Stimulated activated CD8-positive, alpha-beta memory T cell treated with anti-CD3 and anti-CD28 coated beads, Interleukin-2, amount 100 ng/mL, for 1 hour (primary cell): Measurements from ENCODE around the gene LSM10.

Experiments used
- DNase-seq, 2 donors: peaks; one replicate each; pipeline ENCODE4 v3.0.0-alpha.2; 2020; ENCODE audit warnings: low read depth in 2 of 2

Gene LSM10

GRCh38 chr1:36408479-36408878 is 10.8 kb upstream of the LSM10 start:
- no peak for DNase-seq

DNA sequence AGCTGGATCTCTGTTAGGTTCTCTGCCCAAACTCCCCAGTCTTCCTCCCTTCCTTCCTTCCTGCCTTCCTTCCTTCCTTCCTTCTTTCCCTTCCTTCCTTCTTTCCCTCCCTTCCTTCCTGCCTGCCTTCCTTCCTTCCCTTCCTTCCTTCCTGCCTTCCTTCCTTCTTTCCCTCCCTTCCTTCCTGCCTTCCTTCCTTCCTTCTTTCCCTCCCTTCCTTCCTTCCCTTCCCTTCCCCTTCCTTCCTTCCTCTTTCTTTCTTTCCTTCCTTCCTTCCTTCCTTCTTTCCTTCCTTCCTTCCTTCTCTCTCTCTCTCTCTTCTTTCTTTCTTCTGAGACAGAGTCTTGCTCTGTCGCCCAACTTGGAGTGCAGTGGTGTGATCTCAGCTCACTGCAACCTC is 8.7 kb upstream of the LSM10 start:
- no peak for DNase-seq

DNA sequence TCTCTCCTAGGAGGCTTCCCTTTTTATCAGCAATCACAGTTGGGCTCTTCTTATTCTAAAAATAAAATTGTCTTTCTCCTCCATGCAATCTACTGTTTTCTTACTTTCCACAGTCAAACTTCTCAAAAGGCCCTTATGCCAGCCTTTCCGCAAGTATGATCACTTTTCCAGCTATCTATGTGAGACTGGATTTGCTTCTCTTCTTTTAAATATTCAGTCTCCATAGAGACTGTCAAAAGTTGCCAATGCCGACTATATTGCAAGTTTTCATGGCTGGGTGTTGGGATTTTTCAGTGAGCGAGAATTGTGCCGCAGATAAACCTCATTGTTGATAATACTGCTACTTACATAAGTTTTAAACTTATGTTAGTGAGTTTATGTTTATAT is 4.8 kb upstream of the LSM10 start:
- no peak for DNase-seq

- no peak for DNase-seq
Observed at GRCh38 chr1:36401602-36402503, 4.1 kb upstream of the LSM10 start.

DNA sequence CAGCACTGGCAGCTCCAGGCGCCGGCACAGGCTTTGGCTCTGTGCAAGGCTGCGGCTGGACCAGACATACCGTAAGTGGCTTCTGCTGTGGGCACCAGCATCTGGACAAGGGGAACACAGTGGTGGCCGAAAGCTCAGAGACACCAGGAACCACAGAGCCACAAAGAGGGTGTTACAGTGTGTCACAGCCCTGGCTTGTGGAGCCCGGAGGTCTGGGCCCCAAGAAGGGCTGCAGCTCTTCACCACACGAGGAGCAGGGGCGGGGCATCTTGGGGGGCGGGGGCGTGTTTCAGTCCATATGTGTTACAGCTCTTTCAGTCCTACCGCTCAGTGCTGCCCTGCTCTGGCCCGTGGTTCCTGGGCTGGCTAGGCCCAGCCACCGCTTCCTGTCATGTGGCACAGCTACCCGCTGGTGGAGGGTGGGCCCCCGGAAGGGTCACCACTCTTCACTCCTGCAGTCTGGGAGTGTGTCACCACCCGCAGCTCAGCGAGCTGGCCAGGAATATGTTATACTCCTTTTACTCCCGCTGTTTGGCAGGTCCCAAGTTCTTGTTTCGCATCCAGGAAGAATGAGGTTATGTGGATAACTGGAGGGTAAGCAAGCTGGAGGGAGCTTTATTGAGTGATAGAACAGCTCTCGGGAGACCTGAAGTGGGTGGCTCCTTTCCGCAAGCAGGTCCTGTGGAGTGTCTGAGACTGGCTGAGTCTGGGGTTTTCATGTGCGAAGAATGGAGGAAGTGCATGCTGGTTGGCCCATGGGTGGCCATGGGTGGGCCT is 3.3 kb upstream of the LSM10 start:
- peak in 1 of 2 donors; percentile 21 for DNase-seq

GRCh38 chr1:36400514-36400824 is 2.8 kb upstream of the LSM10 start:
- DNase-seq: no peak

DNA sequence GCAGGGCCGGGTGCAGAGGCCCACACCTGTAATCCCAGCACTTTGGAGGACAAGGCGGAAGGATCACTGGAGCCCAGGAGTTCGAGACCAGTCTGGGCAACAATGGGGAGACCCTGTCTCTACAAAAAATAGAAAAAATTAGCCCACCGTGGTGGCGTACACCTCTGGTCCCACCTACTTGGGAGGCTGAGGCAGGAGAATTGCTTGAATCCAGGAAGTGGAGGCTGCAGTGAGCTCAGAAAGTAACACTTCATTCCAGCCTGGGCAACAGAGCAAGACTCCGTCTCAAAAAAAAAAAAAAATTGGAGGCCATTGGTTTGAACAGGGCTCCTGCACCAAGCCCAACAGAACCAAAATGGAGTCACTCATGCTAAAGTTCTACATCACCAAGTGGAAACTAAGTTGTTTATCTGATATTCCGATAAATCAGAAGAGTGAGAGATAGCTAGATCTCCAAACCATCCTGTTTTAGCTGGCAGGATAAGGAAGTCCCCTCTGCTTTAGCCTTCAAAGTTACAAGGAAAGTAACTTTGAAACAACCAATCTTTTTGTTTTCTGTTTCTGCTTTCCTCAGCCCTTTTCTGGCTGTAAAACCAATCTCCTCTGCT is 766 bp upstream of the LSM10 start:
- no peak for DNase-seq

DNA sequence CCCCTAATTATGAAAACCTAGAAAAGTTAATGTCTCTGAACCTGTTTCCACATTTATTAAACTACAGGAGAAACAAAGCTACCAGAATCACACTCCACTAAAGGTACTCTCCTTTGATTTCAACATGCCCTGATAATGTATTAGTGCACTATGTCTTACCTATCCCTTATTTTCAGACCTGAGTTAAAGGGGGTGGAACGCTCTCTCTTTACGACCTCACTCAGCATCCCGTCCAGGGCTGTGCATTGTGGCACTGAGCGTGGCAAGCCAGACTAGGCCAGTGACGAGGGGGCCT is 678 bp downstream of the LSM10 start:
- DNase-seq: no peak

DNA sequence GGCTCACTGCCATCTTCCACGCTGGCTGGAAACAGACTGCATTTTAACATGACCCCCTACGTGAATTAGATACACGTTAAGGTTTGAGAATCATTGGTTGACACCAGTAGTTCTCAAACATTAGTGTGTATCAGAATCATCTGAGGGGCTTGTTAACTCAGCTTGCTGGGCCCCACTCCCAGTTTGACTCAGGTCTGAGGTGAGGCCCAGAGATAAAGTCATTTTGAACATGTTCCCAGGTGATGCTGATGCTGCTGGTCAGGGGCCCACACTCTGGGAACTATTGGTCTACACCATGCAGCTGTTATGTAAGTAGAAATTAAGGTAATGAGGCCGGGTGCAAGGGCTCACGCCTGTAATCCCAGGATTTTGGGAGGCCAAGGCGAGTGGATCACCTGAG is 1.3 kb downstream of the LSM10 start:
- no peak for DNase-seq

GRCh38 chr1:36393686-36394085 is 4.0 kb downstream of the LSM10 start:
- DNase-seq: no peak

DNA sequence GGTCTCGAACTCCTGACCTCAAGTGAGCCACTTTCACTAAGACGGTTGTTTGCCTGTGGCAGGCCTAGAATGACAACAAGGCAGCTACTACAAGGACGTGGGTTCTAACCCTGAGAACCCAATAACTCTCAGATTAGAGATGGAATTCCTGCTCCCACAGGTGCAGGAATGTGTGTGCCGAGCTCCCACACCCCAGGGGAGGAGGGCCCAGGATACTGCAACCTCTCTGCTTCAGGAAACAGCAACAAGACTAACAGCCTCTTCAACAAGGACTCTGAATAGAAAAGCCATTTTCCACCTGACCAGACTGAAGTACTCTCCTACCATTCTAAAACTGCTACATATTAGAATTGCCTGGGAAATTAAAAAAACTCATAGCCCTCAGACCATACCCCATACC is 4.9 kb downstream of the LSM10 start:
- no peak for DNase-seq

- DNase-seq: no peak
Observed at GRCh38 chr1:36391271-36391670, 6.4 kb downstream of the LSM10 start.

DNA sequence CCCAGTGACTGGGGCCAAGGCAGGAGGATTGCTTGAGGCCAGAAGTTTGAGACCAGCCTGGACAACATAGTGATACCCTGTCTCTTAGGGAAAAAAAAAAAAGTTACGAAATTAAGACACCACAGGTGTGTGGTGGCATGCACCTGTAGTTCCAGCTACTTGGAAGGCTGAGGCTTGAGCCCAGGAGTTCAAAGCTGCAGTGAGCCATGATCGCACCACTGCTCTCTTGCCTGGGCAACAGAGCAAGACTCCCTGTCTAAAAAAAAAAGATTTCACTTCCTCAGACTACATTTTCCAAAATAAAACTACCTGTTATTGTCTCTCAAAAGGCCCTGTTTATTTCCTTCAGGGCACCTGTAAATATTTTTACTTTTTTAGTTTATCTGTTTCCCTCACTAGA is 7.3 kb downstream of the LSM10 start:
- no peak for DNase-seq

DNA sequence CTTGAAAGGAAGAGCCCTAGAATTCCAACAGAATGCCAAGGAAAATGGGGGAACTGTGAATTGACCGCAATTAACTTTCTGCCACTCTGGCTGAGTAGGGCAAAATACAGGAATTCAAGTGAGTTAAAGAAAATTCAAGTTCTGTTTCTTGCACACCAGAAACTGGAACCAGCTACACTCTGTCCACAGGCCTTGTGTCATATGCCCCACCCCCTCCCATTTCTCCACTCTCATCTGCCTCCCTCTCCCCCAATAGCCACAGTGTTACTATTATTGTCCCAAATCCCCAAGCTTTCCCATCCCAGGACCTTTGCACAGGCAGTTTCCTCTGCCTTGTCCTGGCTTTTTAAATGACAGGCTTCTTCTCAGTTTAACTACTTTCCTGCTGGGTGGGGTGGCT is 7.7 kb downstream of the LSM10 start:
- DNase-seq: no peak

DNA sequence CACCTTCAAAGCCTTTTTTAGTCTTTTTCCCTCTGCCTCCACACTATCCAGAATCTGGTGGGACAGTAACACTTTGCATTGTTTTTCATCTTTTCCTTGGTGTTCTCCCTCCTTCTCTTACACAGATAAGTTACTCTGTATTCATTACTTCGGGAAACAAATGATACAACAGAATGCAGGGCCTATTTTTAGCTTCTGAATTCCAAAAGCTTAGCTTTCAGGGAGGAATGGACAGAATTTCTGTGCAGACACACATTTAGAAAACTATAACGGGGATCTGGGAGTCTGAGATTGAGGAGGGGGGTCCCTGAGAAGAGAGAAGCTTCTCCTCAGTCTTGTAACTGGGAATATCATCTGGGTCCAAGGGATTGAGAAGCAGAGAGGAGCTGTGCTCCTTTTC is 8.4 kb downstream of the LSM10 start:
- no peak for DNase-seq

- DNase-seq: no peak
Observed at GRCh38 chr1:36387141-36387949, 10.4 kb downstream of the LSM10 start.

DNA sequence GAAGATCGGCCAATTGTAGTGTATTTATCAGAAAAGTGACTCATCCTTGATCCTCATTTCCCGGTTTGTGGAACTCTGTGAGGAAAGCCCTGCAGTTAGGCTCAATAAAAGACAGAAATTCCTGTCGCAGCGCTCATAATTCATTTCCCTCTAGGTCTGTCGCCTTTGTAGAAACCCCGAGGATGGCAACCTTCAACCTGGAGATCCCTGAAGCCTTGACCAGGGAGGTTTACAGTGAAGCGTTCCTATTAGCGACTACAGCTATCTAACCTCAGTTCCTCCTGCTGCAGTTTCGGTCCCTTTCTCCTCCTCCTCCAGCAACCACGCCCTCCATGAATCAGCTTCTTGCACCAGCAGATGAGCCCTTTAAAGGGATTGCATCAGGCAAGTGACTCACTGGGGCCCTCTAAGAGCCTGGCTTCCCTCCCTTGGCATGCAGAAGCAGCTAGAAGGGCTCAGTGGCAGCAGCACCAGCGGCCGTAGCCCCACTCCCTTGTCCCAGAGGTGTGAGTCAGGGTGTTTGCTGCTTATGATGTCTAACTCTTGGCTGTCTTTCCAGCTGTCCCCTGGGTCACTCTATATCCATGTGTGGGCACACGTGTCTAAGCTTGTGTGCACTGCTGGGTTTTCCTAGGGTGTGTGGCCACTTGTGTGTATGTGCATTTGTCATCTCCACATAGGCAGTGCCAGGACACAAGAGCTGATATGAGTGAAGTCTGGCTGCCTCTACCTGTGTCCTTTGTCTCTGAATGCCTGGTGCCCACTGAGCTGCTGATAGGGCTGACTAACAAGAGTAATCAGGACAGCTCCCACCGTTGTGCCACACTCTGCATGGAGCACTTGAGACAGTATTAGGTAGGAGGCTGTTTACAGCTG is 11.2 kb downstream of the LSM10 start:
- peak; percentile 70 to 78 for DNase-seq

DNA sequence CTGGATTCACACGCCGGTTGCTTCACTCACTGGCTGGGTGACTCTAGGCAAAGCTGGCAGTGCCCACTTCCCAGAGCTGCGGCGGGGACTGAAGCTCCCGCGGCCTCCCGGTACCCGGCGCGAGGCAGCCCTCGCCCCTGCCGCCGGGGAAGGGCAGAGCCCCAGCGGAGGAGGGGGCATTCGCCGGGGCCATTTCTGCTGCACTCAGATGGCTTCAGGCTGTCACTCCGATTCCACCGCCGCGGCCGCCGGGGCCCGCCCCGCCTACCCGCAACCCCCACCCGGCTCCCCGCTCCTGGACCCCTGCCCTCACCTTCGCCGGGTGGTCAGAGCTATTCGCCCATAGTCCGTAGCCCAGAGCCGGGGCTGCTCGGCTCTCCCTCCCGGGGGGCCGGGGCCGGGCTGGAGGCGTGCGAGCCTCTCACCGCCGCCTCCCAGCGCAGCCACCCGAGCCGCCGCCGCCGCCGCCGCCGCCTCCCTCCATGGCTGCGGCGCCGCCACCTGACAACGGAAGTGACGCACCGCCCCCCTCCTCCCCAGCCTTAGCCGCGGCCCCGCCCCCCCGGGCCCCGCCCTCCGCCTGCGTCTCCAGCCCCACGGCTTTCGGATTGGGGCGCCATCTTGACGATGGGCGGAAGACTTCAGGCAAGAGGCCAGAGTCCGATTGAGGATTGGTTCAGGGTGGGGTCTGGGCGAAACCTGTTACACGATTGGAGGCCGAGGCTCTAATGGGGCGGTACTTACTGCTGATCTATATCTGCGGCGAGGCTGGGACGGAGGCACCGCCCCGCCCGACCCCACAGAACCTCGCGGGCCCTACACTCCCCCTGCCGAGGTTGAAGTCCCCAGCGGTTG is 12.1 kb downstream of the LSM10 start, which contains the start of gene STK40:
STK40 (minus strand) TSS at position 515 of the 855 bp plus-strand sequence. CDS start 24,592 bp downstream, outside the sequence.
- DNase-seq: peak; percentile 97 to 98

DNA sequence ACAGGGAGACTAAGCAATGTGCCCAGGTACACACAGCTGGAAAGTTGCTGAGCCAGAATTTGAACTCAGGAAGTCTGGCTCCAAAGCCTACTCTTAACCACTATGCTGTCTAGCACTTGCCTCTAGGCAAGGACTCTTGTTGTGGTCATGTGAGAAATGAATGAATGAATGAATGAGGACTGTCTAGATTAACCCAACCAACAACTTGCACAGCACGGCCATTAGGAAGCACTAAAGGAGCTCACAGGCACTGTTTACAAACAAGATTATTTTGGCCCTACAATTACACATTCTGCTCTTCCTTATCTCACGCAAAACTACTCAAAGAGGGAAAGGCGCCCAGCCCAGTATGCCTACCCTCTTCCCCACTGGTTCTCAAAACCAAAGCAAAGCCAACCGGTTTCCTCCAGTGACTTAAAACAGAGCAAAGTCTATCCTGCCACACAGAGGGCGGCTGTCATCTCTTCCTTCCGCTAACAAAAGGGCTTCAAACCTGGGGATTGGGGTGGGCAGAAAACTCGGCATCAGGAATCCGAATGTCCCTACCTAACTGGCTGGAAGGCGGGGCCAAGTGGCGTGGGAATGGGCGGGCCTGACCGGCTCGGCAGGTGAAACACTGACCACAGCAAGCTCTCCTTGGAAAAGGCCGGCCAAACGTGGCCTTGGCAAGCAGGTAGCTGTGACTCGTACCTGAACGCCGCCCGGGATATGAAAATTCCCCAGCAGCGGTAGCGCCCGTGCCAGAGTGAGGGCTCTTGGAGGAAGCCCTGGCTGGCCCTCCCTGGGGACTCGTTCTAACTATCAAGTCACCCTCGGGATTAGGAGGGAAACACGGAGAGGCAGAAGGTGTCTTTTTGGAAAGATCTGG is 12.9 kb downstream of the LSM10 start:
- no peak for DNase-seq
